ENCODE data around the gene GRID2.

GRCh38 chr4:93772858-93773257 is 1469.1 kb downstream of the GRID2 start:
- no peak for TF ChIP-seq CTCF (IDR thresholded peaks at IDR 0.05)
- TF ChIP-seq POLR2A (IDR thresholded peaks at IDR 0.05) = no peak

Data from thyroid gland (tissue), 4 donors.